Measurements from ENCODE around the gene BRD1.

GRCh38 chr22:49726701-49727101, 101.0 kb downstream of the BRD1 start:
- TF ChIP-seq CTCF (IDR thresholded peaks at IDR 0.05) = no peak
- no peak for TF ChIP-seq ZFX (IDR thresholded peaks at IDR 0.05; ENCODE audit: borderline replicate concordance)

Data from 22Rv1 (cell line).